H9 (cell line): Measurements from ENCODE around the gene COX10. TPM values are rescaled to one million over a fixed set of nuclear protein-coding genes. Genes with fewer than 3 reads are reported as not detected.

Experiments
- DNase-seq: peaks from one replicate; pipeline ENCODE4 v3.0.0-alpha.2; 2017
- H2AFZ ChIP-seq: one replicate; pipeline ENCODE4 v1.6.1; 2013; ENCODE audit warnings: mild to moderate bottlenecking, low read length, control low read depth, moderate library complexity
- H2AK5ac ChIP-seq: 2 replicates; pipeline ENCODE4 v1.6.1; 2013; ENCODE audit warnings: low read length, control low read depth, mixed read lengths; ENCODE audit not compliant: insufficient read length
- H2BK120ac ChIP-seq: one replicate; pipeline ENCODE4 v1.6.1; 2013; ENCODE audit warnings: low read depth, mild to moderate bottlenecking, low read length, control low read depth, inconsistent platforms; ENCODE audit not compliant: poor library complexity, severe bottlenecking
- H2BK12ac ChIP-seq: 2 replicates; pipeline ENCODE4 v1.6.1; 2013; ENCODE audit warnings: low read length, control low read depth, mixed read lengths, low read depth; ENCODE audit not compliant: insufficient read length
- H2BK15ac ChIP-seq: 2 replicates; pipeline ENCODE4 v1.6.1; 2013; ENCODE audit warnings: low read depth, low read length, control low read depth
- H2BK20ac ChIP-seq: one replicate; pipeline ENCODE4 v1.6.1; 2013; ENCODE audit warnings: low read depth, mild to moderate bottlenecking, low read length, control low read depth, inconsistent platforms; ENCODE audit not compliant: poor library complexity, severe bottlenecking
- H2BK5ac ChIP-seq: 2 replicates; pipeline ENCODE4 v1.6.1; 2013; ENCODE audit warnings: low read length, control low read depth, mixed read lengths; ENCODE audit not compliant: insufficient read length
- H3K14ac ChIP-seq: 2 replicates; pipeline ENCODE4 v1.6.1; 2013; ENCODE audit warnings: low read length, control low read depth; ENCODE audit not compliant: insufficient read depth
- H3K18ac ChIP-seq: 2 replicates; pipeline ENCODE4 v1.6.1; 2013; ENCODE audit warnings: low read depth, mild to moderate bottlenecking, mixed read lengths, low read length, control low read depth; ENCODE audit not compliant: insufficient read length
- H3K23ac ChIP-seq: 2 replicates; pipeline ENCODE4 v1.6.1; 2013; ENCODE audit warnings: low read length, control low read depth, mixed read lengths, low read depth; ENCODE audit not compliant: insufficient read length
- H3K23me2 ChIP-seq: 2 replicates; pipeline ENCODE4 v1.6.1; 2013; ENCODE audit warnings: low read depth, mild to moderate bottlenecking, mixed read lengths, low read length, control low read depth; ENCODE audit not compliant: insufficient read length, poor library complexity, severe bottlenecking
- H3K27ac ChIP-seq: 2 replicates; pipeline ENCODE4 v1.5.1; 2013; ENCODE audit warnings: low read length, control low read depth, mixed read lengths, low read depth; ENCODE audit not compliant: insufficient read length
- H3K27me3 ChIP-seq: 2 replicates; pipeline ENCODE4 v1.6.1; 2013; ENCODE audit warnings: low read length, control low read depth, inconsistent platforms; ENCODE audit not compliant: insufficient read depth
- H3K4ac ChIP-seq: 2 replicates; pipeline ENCODE4 v1.6.1; 2013; ENCODE audit warnings: low read depth, mild to moderate bottlenecking, control low read depth, inconsistent platforms, low read length, moderate library complexity
- H3K4me1 ChIP-seq: 2 replicates; pipeline ENCODE4 v1.6.1; 2013; ENCODE audit warnings: low read length, control low read depth, inconsistent platforms; ENCODE audit not compliant: insufficient read depth
- H3K4me2 ChIP-seq: 2 replicates; pipeline ENCODE4 v1.6.1; 2013; ENCODE audit warnings: low read length, control low read depth, mixed read lengths; ENCODE audit not compliant: insufficient read length, insufficient read depth
- H3K56ac ChIP-seq: 2 replicates; pipeline ENCODE4 v1.6.1; 2013; ENCODE audit warnings: low read depth, mild to moderate bottlenecking, mixed read lengths, low read length, control low read depth; ENCODE audit not compliant: insufficient read length
- H3K79me1 ChIP-seq: 2 replicates; pipeline ENCODE4 v1.6.1; 2013; ENCODE audit warnings: low read depth, mild to moderate bottlenecking, moderate library complexity, low read length, control low read depth, inconsistent platforms; ENCODE audit not compliant: insufficient read depth, poor library complexity, severe bottlenecking
- H3K79me2 ChIP-seq: 2 replicates; pipeline ENCODE4 v1.6.1; 2013; ENCODE audit warnings: low read length, control low read depth, inconsistent platforms; ENCODE audit not compliant: insufficient read depth
- H3K9ac ChIP-seq: 2 replicates; pipeline ENCODE4 v1.6.1; 2013; ENCODE audit warnings: low read length, control low read depth, mixed read lengths; ENCODE audit not compliant: insufficient read length; ENCODE audit errors: extremely low read depth
- H3K9me3 ChIP-seq: one replicate; pipeline ENCODE4 v1.6.1; 2013; ENCODE audit warnings: low read depth, low read length, inconsistent platforms; ENCODE audit not compliant: control insufficient read depth
- H3T11ph ChIP-seq: one replicate; pipeline ENCODE4 v1.6.1; 2013; ENCODE audit warnings: mild to moderate bottlenecking, low read length, control low read depth, inconsistent platforms
- H4K20me1 ChIP-seq: one replicate; pipeline ENCODE4 v1.6.1; 2013; ENCODE audit not compliant: control insufficient read depth, insufficient read length, insufficient read depth
- H4K5ac ChIP-seq: 2 replicates; pipeline ENCODE4 v1.6.1; 2013; ENCODE audit warnings: low read depth, mild to moderate bottlenecking, mixed read lengths, low read length, control low read depth; ENCODE audit not compliant: insufficient read length
- H4K8ac ChIP-seq: replicated peaks from 2 replicates; pipeline ENCODE4 v1.6.1; 2013; ENCODE audit warnings: low read length, control low read depth, mixed read lengths, low read depth; ENCODE audit not compliant: insufficient read length
- H4K91ac ChIP-seq: 2 replicates; pipeline ENCODE4 v1.6.1; 2013; ENCODE audit warnings: low read depth, mild to moderate bottlenecking, moderate library complexity, mixed read lengths, low read length, control low read depth; ENCODE audit not compliant: insufficient read length
- H3K27ac Mint-ChIP-seq, 3 experiments: 2 replicates in 2 of 3; 3 replicates in 1 of 3; pipeline ENCODE4 v1.8.0; 2020 to 2021; ENCODE audit warnings: mixed read lengths in 3 of 3, mild to moderate bottlenecking in 1 of 3, moderate library complexity in 1 of 3
- H3K27me3 Mint-ChIP-seq: 2 replicates; pipeline ENCODE4 v1.8.0; 2021; ENCODE audit warnings: low read depth, mild to moderate bottlenecking, moderate library complexity, mixed read lengths
- H3K36me3 Mint-ChIP-seq, 3 experiments: 2 replicates in 2 of 3; 3 replicates in 1 of 3; pipeline ENCODE4 v1.8.0; 2020 to 2021; ENCODE audit warnings: low read depth in 3 of 3, mixed read lengths in 3 of 3; ENCODE audit not compliant: insufficient read depth in 1 of 3
- H3K4me1 Mint-ChIP-seq, 2 experiments: 2 replicates each; pipeline ENCODE4 v1.8.0; 2020; ENCODE audit warnings: mixed read lengths in 2 of 2
- H3K4me3 Mint-ChIP-seq, 2 experiments: 2 replicates in 1 of 2; 3 replicates in 1 of 2; pipeline ENCODE4 v1.8.0; 2020 to 2021; ENCODE audit warnings: mild to moderate bottlenecking in 2 of 2, mixed read lengths in 2 of 2, moderate library complexity in 1 of 2
- H3K9me3 Mint-ChIP-seq, 2 experiments: 2 replicates in 1 of 2; 3 replicates in 1 of 2; pipeline ENCODE4 v1.8.0; 2020; ENCODE audit warnings: mild to moderate bottlenecking in 2 of 2, mixed read lengths in 2 of 2, moderate library complexity in 1 of 2
- WGBS: extraction: QIAGEN DNeasy Blood & Tissue Kit; methylation state at CpG from one replicate; pipeline ENCODE4 v1.1.7; 2013; ENCODE audit warnings: missing lambda C conversion rate, low lambda C conversion rate, mixed read lengths; ENCODE audit not compliant: insufficient read length; ENCODE audit errors: extremely low coverage; 5-methylcytosine and 5-hydroxymethylcytosine counted together
- total RNA-seq: library from RNA; stranded (reverse); gene quantifications from 2 replicates; pipeline ENCODE4 v1.2.1, GENCODE V29; 2021
- TF ChIP-seq, protein P1 (sequence below): fragments of 200-600 bp; sonication (generic); conservative IDR thresholded peaks from 3 replicates; pipeline ENCODE4 v1.8.0; 2021; ENCODE audit warnings: antibody characterized with exemption, mild to moderate bottlenecking

Gene COX10
- total RNA-seq, 1 experiment from 2014 or later = 20.6 TPM

DNA sequence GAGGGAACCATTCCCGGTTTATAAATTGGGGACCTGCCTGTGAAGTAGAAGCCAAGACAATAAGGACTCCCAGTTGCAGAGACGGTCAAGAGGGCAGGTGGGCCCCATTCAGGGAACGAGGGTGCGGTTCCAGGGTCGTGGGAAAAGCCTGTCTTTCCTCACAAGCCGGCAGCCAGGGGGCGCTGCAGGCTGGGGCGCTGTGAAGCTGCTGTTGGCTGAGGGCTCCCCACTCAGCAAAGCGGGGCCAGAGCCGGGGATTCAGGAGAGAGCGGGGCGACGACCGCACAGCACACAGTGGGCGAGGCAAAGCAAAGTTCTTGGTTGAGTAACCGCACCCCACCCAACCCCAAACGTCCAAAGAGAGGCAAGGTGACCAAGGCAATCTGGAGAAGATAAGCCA is 142.5 kb downstream of the COX10 start:
- H3T11ph ChIP-seq = no peak overlapping the region
- peak; percentile 46 for DNase-seq
- no peak overlapping the region for H3K23ac ChIP-seq

More for the DNA sequence above, 142.5 kb downstream of the COX10 start:
- no peak overlapping the region for H2AFZ ChIP-seq
- no CpG with 5 or more reads among the region's 17 CpGs for WGBS
- H3K4me1 ChIP-seq = no peaks in the 10 kb centered on the region
- no peak overlapping the region for H2BK120ac ChIP-seq
- H3K4ac ChIP-seq = no peak overlapping the region
- H2BK20ac ChIP-seq = no peak overlapping the region
- TF ChIP-seq, protein P1, sequence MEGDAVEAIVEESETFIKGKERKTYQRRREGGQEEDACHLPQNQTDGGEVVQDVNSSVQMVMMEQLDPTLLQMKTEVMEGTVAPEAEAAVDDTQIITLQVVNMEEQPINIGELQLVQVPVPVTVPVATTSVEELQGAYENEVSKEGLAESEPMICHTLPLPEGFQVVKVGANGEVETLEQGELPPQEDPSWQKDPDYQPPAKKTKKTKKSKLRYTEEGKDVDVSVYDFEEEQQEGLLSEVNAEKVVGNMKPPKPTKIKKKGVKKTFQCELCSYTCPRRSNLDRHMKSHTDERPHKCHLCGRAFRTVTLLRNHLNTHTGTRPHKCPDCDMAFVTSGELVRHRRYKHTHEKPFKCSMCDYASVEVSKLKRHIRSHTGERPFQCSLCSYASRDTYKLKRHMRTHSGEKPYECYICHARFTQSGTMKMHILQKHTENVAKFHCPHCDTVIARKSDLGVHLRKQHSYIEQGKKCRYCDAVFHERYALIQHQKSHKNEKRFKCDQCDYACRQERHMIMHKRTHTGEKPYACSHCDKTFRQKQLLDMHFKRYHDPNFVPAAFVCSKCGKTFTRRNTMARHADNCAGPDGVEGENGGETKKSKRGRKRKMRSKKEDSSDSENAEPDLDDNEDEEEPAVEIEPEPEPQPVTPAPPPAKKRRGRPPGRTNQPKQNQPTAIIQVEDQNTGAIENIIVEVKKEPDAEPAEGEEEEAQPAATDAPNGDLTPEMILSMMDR = peak; percentile 55; the same call in 2 of the 3 replicates
- Mint-ChIP-seq H3K4me3 (no peak overlapping the region), H3K4me1 (no peaks in the 10 kb centered on the region), H3K27ac (no peak overlapping the region), H3K27me3 (no peaks in the 10 kb centered on the region), H3K36me3 (peaks cover 27 to 36% (median 34%) of the 10 kb centered on the region in 3 experiments), H3K9me3 (peaks cover 20 to 22% of the 10 kb centered on the region in 2 experiments)
- no peaks in the 10 kb centered on the region for H4K20me1 ChIP-seq
- no peak overlapping the region for H2AK5ac ChIP-seq
- H2BK12ac ChIP-seq = no peak overlapping the region
- H2BK15ac ChIP-seq = no peak overlapping the region
- H4K8ac ChIP-seq = no peak overlapping the region
- H4K5ac ChIP-seq = no peak overlapping the region
- H3K14ac ChIP-seq = no peak overlapping the region
- H4K91ac ChIP-seq = no peak overlapping the region
- no peak overlapping the region for H2BK5ac ChIP-seq
- H3K9ac ChIP-seq = no peak overlapping the region
- H3K79me2 ChIP-seq = no peaks in the 10 kb centered on the region
- no peak overlapping the region for H3K4me2 ChIP-seq
- no peak overlapping the region for H3K27ac ChIP-seq
- no peaks in the 10 kb centered on the region for H3K23me2 ChIP-seq
- H3K18ac ChIP-seq = no peak overlapping the region
- no peaks in the 10 kb centered on the region for H3K27me3 ChIP-seq
- H3K79me1 ChIP-seq = no peaks in the 10 kb centered on the region
- H3K56ac ChIP-seq = no peak overlapping the region
- peaks cover 6% of the 10 kb centered on the region for H3K9me3 ChIP-seq
